Lower leg skin (tissue), 4 donors: ENCODE measurements around the gene CCDC93. TPM values are rescaled to one million over a fixed set of nuclear protein-coding genes. Genes with fewer than 3 reads are reported as not detected.

Source experiments
- DNase-seq, 2 donors: peaks; one replicate each; pipeline ENCODE4 v3.0.0-alpha.2; 2019; ENCODE audit warnings: low spot score in 2 of 2
- H3K4me3 ChIP-seq: fragments of 200-600 bp; sonication (generic); 2 replicates; pipeline ENCODE4 v1.5.1; 2017; ENCODE audit warnings: mild to moderate bottlenecking, low read depth; ENCODE audit not compliant: poor library complexity, severe bottlenecking
- CTCF ChIP-seq, 3 donors: fragments of 450-650 bp; IDR thresholded peaks; one replicate each; pipeline ENCODE4 v1.5.1; 2016; ENCODE audit warnings: antibody characterized with exemption in 3 of 3, mild to moderate bottlenecking in 3 of 3, moderate library complexity in 2 of 3
- POLR2A ChIP-seq, 2 donors: fragments of 450-650 bp; IDR thresholded peaks; one replicate each; pipeline ENCODE4 v1.6.1; 2016 to 2017; ENCODE audit warnings: antibody characterized with exemption in 2 of 2, mild to moderate bottlenecking in 1 of 2, moderate library complexity in 1 of 2
- WGBS, 2 donors: methylation state at CpG; one replicate each; pipeline ENCODE4 v1.1.5; 2018; 5-methylcytosine and 5-hydroxymethylcytosine counted together
- intact Hi-C: fragments of 100-400 bp; cut with DNase I; formaldehyde crosslinking; loops from one replicate; pipeline ENCODE4 v1.15.0; 2023; ENCODE audit warnings: low total_unique reads
- total RNA-seq, 4 donors: library from RNA; depleted of rRNA; stranded (reverse); fragments of >200 nt; gene quantifications; one replicate each; pipeline ENCODE4 v1.1.0, GENCODE V29; 2016

The CCDC93 gene
- total RNA-seq, 4 donors from 2014 or later, result 11.8 to 26.2 (median 20.0) TPM

- WGBS, 2 donors, result 84 to 90% methylated on average over 5 of the region's 5 CpGs
- TF ChIP-seq POLR2A (IDR thresholded peaks at IDR 0.05), result no peak
- TF ChIP-seq CTCF (IDR thresholded peaks at IDR 0.05), result no peak
- intact Hi-C loops, result no loop called here
- DNase-seq, result no peak
- H3K4me3 ChIP-seq, result no peak overlapping the region
These were observed 32.8 kb downstream of the CCDC93 start for GRCh38 chr2:117980783-117981676.

DNA sequence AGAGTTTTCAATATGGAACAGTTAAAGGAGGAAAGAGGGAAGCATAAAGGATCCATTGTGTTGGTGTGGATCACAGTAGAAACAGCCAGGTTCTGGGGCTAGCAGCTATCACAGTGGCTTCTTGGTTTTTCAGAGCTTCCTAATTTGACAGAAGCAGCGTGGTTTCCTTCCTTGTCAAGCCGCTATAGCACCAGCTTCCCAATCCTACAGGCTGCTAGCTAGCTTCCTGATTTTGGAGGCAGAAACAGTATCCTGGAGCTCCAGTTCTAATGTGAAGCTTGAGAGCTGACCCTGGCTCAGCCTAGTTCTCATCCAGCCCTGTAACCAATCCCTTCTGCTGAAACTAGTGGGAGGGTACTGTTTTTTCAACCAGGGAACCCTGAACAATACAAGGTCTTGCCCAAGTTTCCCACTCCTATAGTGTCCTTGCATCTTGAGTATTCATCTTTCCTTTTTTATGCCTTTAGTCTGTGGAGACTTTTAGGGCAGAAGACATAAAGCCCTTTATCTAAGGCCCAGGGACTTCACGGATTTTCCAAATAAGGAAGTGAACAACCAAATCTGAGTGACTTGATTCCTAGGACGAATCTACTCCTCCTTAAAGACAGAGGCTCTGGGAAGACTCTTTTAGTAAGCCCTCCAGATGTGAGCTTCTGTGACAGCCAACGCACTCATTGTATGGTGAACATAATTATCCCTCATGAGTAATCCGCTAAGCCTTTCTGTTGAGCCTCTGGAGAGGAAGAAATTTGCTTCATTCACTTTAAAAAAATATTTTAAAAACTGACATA lies 33.8 kb downstream of the CCDC93 start:
- intact Hi-C loops, result no loop called here
- no peak overlapping the region for H3K4me3 ChIP-seq
- no peak for DNase-seq
- TF ChIP-seq POLR2A (IDR thresholded peaks at IDR 0.05), result no peak
- no peak for TF ChIP-seq CTCF (IDR thresholded peaks at IDR 0.05)
- WGBS, 2 donors, result 67 to 81% methylated on average over 6 of the region's 6 CpGs

DNA sequence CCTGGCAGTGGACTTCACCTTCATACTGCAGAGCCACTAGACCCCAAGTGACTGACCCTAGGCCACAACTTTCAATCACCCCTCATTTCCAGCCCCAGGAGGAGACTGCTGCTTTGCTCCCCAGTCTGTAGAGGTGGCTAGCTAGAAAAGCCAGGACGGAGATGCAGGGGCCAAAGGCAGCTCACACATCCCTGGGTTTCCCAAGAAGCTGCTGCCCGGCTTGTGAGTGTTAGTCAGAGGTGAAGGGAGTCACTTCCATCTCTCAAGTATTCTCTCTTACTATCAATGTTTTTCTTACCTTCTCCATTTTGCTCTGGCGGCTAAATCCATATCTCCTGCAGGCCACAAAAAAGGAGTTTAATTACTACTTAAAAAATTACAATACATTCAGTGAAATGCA lies 36.2 kb downstream of the CCDC93 start:
- WGBS, 2 donors, result 95 to 99% methylated on average over 3 of the region's 3 CpGs
- DNase-seq, result no peak
- TF ChIP-seq CTCF (IDR thresholded peaks at IDR 0.05), result no peak
- intact Hi-C loops, result no loop called here
- no peak overlapping the region for H3K4me3 ChIP-seq

DNA sequence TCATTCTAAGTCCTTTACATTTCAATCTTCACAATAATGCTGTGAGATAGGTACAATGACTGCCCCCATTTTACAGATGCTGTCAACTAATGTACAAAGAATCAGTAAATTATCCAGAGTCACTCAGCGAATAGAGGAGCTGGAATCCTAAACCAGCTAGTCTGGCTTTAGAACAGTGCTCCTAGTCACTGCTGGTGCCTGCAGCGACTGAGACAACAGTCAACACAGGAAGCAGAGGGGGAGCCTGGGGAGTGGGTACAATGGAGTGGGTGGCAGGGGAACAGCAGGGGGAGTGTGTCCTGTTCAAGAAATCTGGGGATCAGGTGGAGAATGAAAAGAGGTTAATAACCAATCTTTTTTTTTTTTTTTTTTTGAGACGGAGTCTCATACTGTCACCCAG lies 37.3 kb downstream of the CCDC93 start:
- intact Hi-C loops, result no loop called here
- no peak overlapping the region for H3K4me3 ChIP-seq
- WGBS, 2 donors, result 90 to 95% methylated on average over 3 of the region's 3 CpGs
- no peak for DNase-seq
- TF ChIP-seq POLR2A (IDR thresholded peaks at IDR 0.05) (no peak), CTCF (IDR thresholded peaks at IDR 0.05) (no peak)

- WGBS, 2 donors, result 92% methylated on average over 9 of the region's 9 CpGs
- TF ChIP-seq CTCF (IDR thresholded peaks at IDR 0.05), result no peak
- TF ChIP-seq POLR2A (IDR thresholded peaks at IDR 0.05), result no peak
- intact Hi-C loops, result no loop called here
These were observed 40.3 kb downstream of the CCDC93 start for GRCh38 chr2:117973498-117974082.

More at GRCh38 chr2:117973498-117974082, 40.3 kb downstream of the CCDC93 start:
- no peak overlapping the region for H3K4me3 ChIP-seq
- no peak for DNase-seq
